ENCODE data around the gene MRRF.
"Not testable (repeated sequence)": the region's sequence is repeated elsewhere in the genome, so short reads cannot be mapped to it uniquely, and the experiment has no call there.

MRRF gene

GRCh38 chr9:122277285-122277897, 12.7 kb downstream of the MRRF start:
- DNase-seq = no peak

GRCh38 chr9:122281368-122281767, 16.7 kb downstream of the MRRF start:
- DNase-seq = no peak

GRCh38 chr9:122286764-122287163, 22.1 kb downstream of the MRRF start:
- no peak for DNase-seq

- no peak for DNase-seq
These were observed 22.6 kb downstream of the MRRF start for GRCh38 chr9:122287214-122287720.

GRCh38 chr9:122291458-122291857, 26.8 kb downstream of the MRRF start:
- DNase-seq = no peak

- DNase-seq = no peak
These were observed 29.8 kb downstream of the MRRF start for GRCh38 chr9:122294531-122294930.

- DNase-seq = no peak
These were observed 32.8 kb downstream of the MRRF start for GRCh38 chr9:122297512-122297911.

GRCh38 chr9:122302237-122303093, 37.8 kb downstream of the MRRF start:
- no peak for DNase-seq

- DNase-seq = no peak
These were observed 42.4 kb downstream of the MRRF start for GRCh38 chr9:122307061-122307460.

GRCh38 chr9:122307925-122308324, 43.2 kb downstream of the MRRF start:
- DNase-seq = no peak

GRCh38 chr9:122309861-122310260, 45.2 kb downstream of the MRRF start:
- DNase-seq = no peak

- DNase-seq = no peak
These were observed 49.5 kb downstream of the MRRF start for GRCh38 chr9:122314165-122314564.

- DNase-seq = no peak
These were observed 50.9 kb downstream of the MRRF start for GRCh38 chr9:122315534-122315933.

GRCh38 chr9:122318284-122318683, 53.6 kb downstream of the MRRF start:
- no peak for DNase-seq

GRCh38 chr9:122320413-122320881, 55.8 kb downstream of the MRRF start:
- DNase-seq = no peak

- DNase-seq = no peak
These were observed 57.9 kb downstream of the MRRF start for GRCh38 chr9:122322553-122322952.

- not testable (repeated sequence) for DNase-seq
These were observed 60.0 kb downstream of the MRRF start for GRCh38 chr9:122324665-122325064.

- DNase-seq = no peak
These were observed 60.4 kb downstream of the MRRF start for GRCh38 chr9:122325124-122325523.

- no peak for DNase-seq
These were observed 62.5 kb downstream of the MRRF start for GRCh38 chr9:122327175-122327574.

GRCh38 chr9:122329597-122329996, 64.9 kb downstream of the MRRF start:
- DNase-seq = no peak

GRCh38 chr9:122330466-122330865, 65.8 kb downstream of the MRRF start:
- DNase-seq = not testable (repeated sequence)

GRCh38 chr9:122331523-122331927, 66.8 kb downstream of the MRRF start:
- no peak for DNase-seq

GRCh38 chr9:122332083-122332482, 67.4 kb downstream of the MRRF start:
- DNase-seq = no peak

GRCh38 chr9:122332644-122333043, 68.0 kb downstream of the MRRF start:
- no peak for DNase-seq
